ENCODE measurements around the gene TACR2.

GRCh38 chr10:69456880-69457693 lies 40.4 kb upstream of the TACR2 start:
- TF ChIP-seq CTCF (IDR thresholded peaks at IDR 0.05; ENCODE audit: extremely low read depth in 1 of 2, insufficient read depth in 1 of 2, low read depth in 1 of 2, low read length in 2 of 2) (no peak), EZH2 (IDR thresholded peaks at IDR 0.05; ENCODE audit: borderline replicate concordance, low read depth, low read length, severe bottlenecking) (no peak), POLR2AphosphoS5 (IDR thresholded peaks at IDR 0.05; ENCODE audit: insufficient read depth, low read depth, low read length) (no peak), POLR2A (IDR thresholded peaks at IDR 0.05; ENCODE audit: low read depth, low read length) (no peak), FOS (IDR thresholded peaks at IDR 0.05; ENCODE audit: borderline replicate concordance, insufficient read depth, low read length) (no peak), MAX (IDR thresholded peaks at IDR 0.05; ENCODE audit: insufficient read depth, insufficient read length) (no peak)

Data from endothelial cell of umbilical vein (primary cell).